GM12864 (cell line): Measurements from ENCODE around the gene GGACT.

Experiments
- DNase-seq: peaks from one replicate; pipeline ENCODE4 v3.0.0-alpha.2; 2011; ENCODE audit warnings: low read depth
- H3K4me3 ChIP-seq: 2 replicates; pipeline ENCODE4 v1.5.1; 2011; ENCODE audit warnings: mild to moderate bottlenecking, low read depth, low read length, control low read depth
- CTCF ChIP-seq: IDR thresholded peaks from 2 replicates; pipeline ENCODE4 v1.5.1; 2011; ENCODE audit warnings: low read depth, mild to moderate bottlenecking, moderate library complexity, low read length, control low read depth, inconsistent platforms; ENCODE audit errors: missing control alignments

GGACT gene

DNA sequence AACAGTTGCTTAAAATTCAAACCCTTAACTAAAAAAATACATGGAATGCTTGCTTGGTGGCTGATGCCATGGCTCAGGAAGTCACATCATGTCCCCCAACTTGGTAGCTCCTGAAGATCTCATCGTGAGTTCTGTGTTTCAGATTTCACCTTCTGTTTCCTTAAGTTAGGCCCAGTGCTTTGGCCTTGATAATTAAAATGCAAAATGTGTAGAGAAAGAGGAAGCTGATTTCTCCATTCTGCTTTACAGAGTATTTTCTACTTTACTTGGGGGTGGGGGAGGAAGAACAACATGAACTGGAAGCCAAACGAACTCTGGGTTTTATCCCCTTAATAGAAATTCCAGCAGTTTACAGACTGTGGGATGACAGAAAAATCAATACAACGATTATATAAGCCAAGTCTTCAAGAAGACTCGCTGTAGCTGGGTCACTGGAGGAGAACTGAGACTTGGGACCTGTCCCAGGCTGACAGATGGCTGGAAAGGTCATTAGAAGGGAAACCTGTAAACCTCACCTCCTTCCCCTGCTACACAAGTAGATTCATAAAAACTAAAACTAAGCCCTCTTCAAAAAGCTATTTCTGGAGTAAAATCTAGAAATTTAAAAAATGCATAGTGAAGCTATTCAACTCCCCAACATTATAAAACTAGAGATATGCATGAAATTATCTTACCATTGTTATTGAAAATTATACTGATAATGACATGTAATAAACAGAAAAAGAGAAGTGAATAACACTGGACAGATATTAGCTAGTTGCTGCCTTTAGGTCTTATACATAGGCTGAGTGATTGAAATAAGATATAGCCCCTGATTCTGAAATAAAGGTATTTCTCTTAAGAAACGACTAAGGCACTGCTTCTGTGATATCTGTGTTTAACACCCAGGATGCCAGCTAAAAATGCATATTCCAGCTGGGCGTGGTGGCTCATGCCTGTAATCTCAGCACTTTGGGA lies 22.1 kb upstream of the GGACT start:
- DNase-seq, result no peak
- no peak overlapping the region for H3K4me3 ChIP-seq
- no peak for TF ChIP-seq CTCF

- TF ChIP-seq CTCF, result no peak
- no peak overlapping the region for H3K4me3 ChIP-seq
- DNase-seq, result peak; percentile 47
These were observed 20.3 kb upstream of the GGACT start for GRCh38 chr13:100608906-100609305.

DNA sequence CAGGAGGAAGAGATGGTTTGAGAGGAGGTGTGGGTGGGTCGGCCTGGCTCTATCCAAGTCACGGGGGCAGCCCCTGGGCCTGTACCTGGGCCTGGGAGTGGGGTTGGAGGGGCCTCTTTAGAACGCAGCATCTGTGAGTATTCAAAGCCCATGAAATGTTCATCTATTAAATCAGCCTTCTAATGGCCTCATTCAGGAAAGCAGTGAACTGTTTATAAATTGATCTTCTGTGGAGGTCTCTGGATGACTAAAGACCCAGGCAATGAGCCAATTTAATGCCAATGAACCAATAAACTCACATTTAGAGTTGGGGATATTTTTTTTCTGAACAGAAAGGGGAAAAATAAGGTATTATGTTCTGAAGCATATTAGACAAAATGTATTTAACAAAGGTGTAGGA lies 19.9 kb upstream of the GGACT start:
- DNase-seq, result no peak
- TF ChIP-seq CTCF, result no peak
- H3K4me3 ChIP-seq, result no peak overlapping the region

GRCh38 chr13:100604918-100605710 lies 16.5 kb upstream of the GGACT start:
- TF ChIP-seq CTCF, result no peak
- no peak overlapping the region for H3K4me3 ChIP-seq
- DNase-seq, result no peak

DNA sequence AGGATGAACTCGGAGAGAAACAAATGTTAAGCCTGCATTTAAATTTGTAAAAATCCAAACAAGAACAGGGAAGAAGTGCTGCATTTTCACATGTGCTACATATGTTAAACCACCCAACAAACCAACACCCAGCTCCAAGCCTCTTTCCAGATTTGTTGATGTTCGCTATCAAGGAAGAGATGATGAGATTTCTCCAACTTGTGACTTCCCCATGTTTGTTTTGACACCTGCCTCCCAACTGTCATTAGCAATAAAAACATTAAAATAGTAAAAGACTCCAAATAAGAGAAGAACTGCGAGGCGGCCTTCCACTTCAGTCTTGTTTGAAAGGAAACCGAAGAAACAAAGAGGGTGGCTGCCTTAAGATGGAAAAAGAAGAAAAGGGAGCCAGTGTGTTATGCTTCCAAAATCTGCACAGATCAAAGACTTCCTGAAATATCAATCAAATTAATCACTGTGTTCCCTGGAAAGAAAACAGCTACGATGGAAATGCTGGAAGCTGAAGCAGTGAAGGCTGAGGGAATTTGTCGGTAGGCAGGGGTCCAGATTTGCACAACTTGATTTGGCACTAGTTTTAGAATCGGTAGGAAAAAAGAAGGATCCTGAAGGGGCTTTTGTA lies 14.0 kb upstream of the GGACT start:
- no peak overlapping the region for H3K4me3 ChIP-seq
- no peak for TF ChIP-seq CTCF
- no peak for DNase-seq

DNA sequence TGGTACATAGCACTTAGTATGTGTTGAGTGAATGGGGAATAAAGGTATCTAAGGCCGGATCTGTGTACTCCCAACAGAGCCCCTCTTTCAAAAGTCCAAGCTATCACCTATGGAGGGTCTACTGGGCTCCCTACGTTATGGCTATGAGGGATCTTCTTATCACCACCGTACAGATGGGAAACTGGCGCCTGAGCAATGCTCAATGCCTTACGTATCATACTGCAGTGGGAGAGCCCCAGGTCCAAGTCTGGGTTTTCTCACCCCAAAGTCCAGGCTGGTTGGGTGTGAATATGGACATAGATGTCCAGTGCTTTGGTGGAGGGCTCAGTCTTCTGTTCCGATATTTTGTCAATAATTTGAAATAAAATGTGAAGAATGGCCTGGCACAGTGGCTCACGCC lies 13.1 kb upstream of the GGACT start:
- TF ChIP-seq CTCF, result no peak
- DNase-seq, result no peak

More for the DNA sequence above, 13.1 kb upstream of the GGACT start:
- no peak overlapping the region for H3K4me3 ChIP-seq
